Measurements from ENCODE around the gene CADM2.

The CADM2 gene

DNA sequence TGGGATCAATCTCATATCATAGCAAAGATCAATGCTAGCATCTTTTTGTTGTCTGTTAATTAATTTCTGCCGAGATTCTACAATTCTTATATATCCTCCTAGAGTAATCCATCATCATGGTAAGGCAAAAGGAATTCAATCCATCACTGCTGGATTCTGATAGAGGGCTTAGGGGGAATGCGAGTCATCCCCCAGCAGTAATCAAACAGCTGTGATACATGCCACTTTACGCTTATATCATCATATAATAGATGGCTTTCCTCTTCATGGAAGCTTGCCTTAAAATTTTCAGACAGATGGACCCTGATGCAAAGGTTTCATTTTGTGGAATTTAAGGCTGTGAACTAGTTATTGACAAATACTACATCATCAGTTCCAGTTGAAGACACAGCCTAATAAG is 645.9 kb downstream of the CADM2 start:
- no peaks in the 10 kb centered on the region for H3K36me3 ChIP-seq
- H3K4me1 ChIP-seq (ENCODE audit: control insufficient read depth in 1 of 2, insufficient read depth in 1 of 2, low read depth in 1 of 2, low read length in 1 of 2), result no peaks in the 10 kb centered on the region
- TF ChIP-seq, protein P1, sequence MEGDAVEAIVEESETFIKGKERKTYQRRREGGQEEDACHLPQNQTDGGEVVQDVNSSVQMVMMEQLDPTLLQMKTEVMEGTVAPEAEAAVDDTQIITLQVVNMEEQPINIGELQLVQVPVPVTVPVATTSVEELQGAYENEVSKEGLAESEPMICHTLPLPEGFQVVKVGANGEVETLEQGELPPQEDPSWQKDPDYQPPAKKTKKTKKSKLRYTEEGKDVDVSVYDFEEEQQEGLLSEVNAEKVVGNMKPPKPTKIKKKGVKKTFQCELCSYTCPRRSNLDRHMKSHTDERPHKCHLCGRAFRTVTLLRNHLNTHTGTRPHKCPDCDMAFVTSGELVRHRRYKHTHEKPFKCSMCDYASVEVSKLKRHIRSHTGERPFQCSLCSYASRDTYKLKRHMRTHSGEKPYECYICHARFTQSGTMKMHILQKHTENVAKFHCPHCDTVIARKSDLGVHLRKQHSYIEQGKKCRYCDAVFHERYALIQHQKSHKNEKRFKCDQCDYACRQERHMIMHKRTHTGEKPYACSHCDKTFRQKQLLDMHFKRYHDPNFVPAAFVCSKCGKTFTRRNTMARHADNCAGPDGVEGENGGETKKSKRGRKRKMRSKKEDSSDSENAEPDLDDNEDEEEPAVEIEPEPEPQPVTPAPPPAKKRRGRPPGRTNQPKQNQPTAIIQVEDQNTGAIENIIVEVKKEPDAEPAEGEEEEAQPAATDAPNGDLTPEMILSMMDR (IDR thresholded peaks at IDR 0.05), result no peak
- H3K27me3 ChIP-seq, result no peaks in the 10 kb centered on the region
- H3K4me3 ChIP-seq (ENCODE audit: low read depth in 1 of 2, low read length in 1 of 2), result no peak overlapping the region
- no peaks in the 10 kb centered on the region for H3K9me3 ChIP-seq
- H3K27ac ChIP-seq, result no peak overlapping the region

DNA sequence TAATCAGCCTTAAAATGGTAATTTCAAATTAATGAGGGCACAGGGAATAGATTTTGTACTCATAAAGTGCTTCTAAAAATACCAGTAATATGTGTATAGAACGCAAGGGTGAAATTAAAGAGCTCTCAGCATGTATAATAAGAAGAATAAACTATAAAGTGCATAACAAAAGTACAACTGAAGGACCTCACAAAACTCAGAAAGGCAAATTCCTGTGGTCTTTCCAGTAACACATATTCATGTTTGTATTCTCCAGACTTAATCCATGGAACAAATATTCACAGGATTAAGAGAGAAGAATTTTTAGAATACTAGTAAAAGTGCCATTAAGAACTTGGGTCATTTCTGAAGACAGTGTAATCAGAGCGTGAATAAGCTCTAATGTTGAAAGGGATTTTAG is 646.3 kb downstream of the CADM2 start:
- no peak overlapping the region for H3K4me3 ChIP-seq (ENCODE audit: low read depth in 1 of 2, low read length in 1 of 2)
- TF ChIP-seq, protein P1 (IDR thresholded peaks at IDR 0.05), result no peak
- no peaks in the 10 kb centered on the region for H3K36me3 ChIP-seq
- no peak overlapping the region for H3K27ac ChIP-seq
- no peaks in the 10 kb centered on the region for H3K9me3 ChIP-seq
- H3K27me3 ChIP-seq, result no peaks in the 10 kb centered on the region
- H3K4me1 ChIP-seq (ENCODE audit: control insufficient read depth in 1 of 2, insufficient read depth in 1 of 2, low read depth in 1 of 2, low read length in 1 of 2), result no peaks in the 10 kb centered on the region

DNA sequence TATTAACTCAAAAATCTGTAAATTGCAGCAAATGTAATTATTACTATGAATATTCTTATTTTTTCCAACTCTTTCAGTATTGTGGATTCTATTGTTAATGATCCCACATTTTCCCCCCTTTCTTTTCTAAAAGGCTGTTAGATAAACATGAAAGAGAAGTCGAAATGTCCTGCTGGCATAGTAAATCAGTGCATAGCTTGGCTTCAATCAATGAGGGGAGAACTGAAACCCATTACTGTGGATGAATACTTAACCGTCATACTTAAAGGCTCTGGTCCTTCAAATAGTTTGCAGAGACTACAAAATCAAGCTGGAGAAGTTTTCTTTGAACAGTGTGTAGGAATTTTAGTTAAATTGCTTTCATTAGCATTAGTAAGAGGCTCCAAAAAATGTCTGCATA is 667.9 kb downstream of the CADM2 start:
- no peak overlapping the region for H3K27ac ChIP-seq
- H3K4me3 ChIP-seq (ENCODE audit: low read depth in 1 of 2, low read length in 1 of 2), result no peak overlapping the region
- no peaks in the 10 kb centered on the region for H3K9me3 ChIP-seq
- H3K36me3 ChIP-seq, result no peaks in the 10 kb centered on the region
- TF ChIP-seq, protein P1 (IDR thresholded peaks at IDR 0.05), result no peak
- H3K4me1 ChIP-seq (ENCODE audit: control insufficient read depth in 1 of 2, insufficient read depth in 1 of 2, low read depth in 1 of 2, low read length in 1 of 2), result no peaks in the 10 kb centered on the region
- H3K27me3 ChIP-seq, result no peaks in the 10 kb centered on the region

DNA sequence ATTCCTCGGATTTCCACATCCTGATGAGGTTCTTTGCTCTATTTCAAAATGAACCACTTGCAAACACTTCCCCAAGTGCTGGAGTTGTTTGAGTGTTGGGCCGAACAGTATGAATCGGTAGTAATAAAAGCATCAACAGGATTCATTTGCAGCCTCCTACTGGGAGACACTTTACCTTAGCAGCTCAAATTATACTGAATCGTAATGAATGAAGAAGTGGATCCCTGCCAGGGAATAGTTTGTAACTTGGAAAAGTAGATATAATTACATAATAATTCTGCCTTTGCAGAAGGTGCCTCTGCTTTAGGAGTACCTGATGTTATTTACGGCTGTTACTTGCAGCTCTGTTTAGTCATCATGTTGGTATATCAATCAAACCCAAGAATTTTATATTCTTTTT is 669.1 kb downstream of the CADM2 start:
- no peak overlapping the region for H3K4me3 ChIP-seq (ENCODE audit: low read depth in 1 of 2, low read length in 1 of 2)
- H3K9me3 ChIP-seq, result no peaks in the 10 kb centered on the region
- no peak overlapping the region for H3K27ac ChIP-seq
- no peaks in the 10 kb centered on the region for H3K27me3 ChIP-seq
- H3K36me3 ChIP-seq, result no peaks in the 10 kb centered on the region
- no peaks in the 10 kb centered on the region for H3K4me1 ChIP-seq (ENCODE audit: control insufficient read depth in 1 of 2, insufficient read depth in 1 of 2, low read depth in 1 of 2, low read length in 1 of 2)
- TF ChIP-seq, protein P1 (IDR thresholded peaks at IDR 0.05), result no peak

DNA sequence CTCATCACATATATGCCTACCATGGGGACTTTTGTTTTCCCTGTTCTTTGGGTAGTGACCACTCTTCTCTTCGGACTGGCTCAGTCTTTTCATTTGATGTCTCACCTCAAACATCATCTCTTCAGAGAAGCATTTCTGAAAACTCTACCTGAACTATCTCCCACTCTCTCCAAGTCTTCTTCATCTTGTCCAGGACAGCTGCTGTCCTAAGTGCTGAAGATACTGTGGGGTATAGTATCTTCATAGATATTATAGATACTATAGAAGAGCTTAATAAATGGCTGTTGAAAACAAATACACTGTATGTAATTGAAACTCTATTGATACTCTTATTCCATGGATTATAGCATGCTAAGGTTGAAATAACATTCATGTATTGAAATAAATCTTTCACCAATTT is 672.3 kb downstream of the CADM2 start:
- Histone ChIP-seq H3K27me3 (no peaks in the 10 kb centered on the region), H3K4me3 (ENCODE audit: low read depth in 1 of 2, low read length in 1 of 2) (no peak overlapping the region), H3K27ac (no peak overlapping the region), H3K4me1 (ENCODE audit: control insufficient read depth in 1 of 2, insufficient read depth in 1 of 2, low read depth in 1 of 2, low read length in 1 of 2) (no peaks in the 10 kb centered on the region), H3K36me3 (no peaks in the 10 kb centered on the region), H3K9me3 (no peaks in the 10 kb centered on the region)
- TF ChIP-seq, protein P1 (IDR thresholded peaks at IDR 0.05), result no peak

DNA sequence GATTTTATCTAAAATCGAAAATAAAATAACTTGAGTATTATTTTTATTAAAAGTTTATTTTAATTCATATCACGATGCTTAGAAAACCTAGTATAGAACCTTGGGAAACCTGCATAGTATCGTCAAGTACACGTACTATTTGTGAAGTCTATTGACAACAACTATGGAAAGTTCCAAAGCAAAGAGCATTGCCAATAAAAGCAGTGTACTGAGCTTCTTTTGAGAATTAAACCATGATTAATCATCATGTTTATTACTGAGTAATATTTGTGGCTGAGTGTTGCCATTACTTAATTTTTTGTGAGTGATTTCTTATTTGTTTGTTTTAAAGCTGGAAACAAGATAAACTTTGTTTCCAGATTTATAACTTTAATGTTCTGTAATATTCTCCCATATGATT is 674.1 kb downstream of the CADM2 start:
- Histone ChIP-seq H3K4me1 (ENCODE audit: control insufficient read depth in 1 of 2, insufficient read depth in 1 of 2, low read depth in 1 of 2, low read length in 1 of 2) (no peaks in the 10 kb centered on the region), H3K27ac (no peak overlapping the region), H3K27me3 (no peaks in the 10 kb centered on the region), H3K36me3 (no peaks in the 10 kb centered on the region), H3K9me3 (no peaks in the 10 kb centered on the region), H3K4me3 (ENCODE audit: low read depth in 1 of 2, low read length in 1 of 2) (no peak overlapping the region)
- TF ChIP-seq, protein P1 (IDR thresholded peaks at IDR 0.05), result no peak

All from neutrophil (primary cell).